OCI-M2 (cell line): ENCODE data around the gene TLE6.
"Not testable (repeated sequence)": the region's sequence is repeated elsewhere in the genome, so short reads cannot be mapped to it uniquely, and the experiment has no call there.

ENCODE experiments used
- DNase-seq: peaks from one replicate; lab custom pipeline; 2025; ENCODE audit not compliant: unreplicated experiment; lab: John Stamatoyannopoulos, UW

Gene TLE6

GRCh38 chr19:2977001-2977745 lies at the start of gene TLE6:
Gene TLE6, plus strand, starts transcription at chr19:2977564. Its CDS starts 670 bp downstream, at chr19:2978234.
- peak; percentile 62 for DNase-seq

DNA sequence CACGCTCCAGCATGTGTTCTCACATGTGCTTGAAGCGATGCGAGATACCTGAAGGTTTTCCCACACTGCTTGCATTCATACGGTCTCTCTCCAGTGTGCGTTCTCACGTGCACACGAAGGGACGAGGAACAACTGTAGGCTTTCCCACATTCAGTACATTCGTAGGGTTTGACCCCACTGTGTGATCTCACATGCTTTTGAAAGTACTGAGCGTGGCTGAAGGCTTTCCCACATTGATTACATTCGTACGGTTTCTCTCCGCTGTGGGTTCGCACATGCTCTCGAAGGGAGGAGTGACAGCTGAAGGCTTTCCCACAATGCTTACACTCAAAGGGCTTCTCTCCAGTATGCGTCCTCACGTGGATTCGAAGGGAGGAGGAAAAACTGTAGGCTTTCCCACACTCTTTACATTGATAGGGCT lies 43.9 kb upstream of the TLE6 start:
- no peak for DNase-seq

GRCh38 chr19:2935863-2936262 lies 41.5 kb upstream of the TLE6 start:
- DNase-seq = not testable (repeated sequence)

DNA sequence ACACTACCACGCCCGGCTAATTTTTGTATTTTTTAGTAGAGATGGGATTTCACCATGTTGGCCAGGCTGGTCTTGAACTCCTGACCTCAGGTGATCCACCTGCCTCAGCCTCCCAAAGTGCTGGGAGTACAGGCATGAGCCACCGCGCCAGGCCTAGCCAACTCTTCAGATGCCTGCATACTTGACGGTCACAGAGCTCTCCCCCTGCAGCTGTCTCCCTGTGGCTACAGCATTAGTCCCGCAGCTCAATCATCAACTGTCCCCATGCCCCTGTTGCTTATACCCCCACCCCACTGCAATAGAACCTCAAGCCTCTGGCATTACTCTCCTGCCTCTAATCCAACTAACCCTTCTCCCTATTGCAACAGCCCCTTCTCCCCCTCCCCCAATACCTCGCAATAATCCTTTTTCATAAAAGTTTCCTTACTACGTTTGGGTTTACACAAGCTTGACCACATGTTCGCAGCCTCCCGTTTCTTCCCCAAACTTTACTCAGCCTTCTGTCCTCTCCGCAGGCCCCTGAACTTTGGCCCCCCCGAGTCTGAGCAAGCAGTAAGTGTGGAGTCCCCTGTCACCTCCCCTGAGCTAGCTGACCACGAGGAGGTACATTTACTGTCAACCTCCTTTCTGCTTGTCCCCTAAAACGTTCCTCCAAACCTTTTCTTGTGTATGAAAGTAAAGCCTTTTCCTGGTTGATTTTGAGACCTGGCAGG lies 34.3 kb upstream of the TLE6 start:
- DNase-seq = no peak

DNA sequence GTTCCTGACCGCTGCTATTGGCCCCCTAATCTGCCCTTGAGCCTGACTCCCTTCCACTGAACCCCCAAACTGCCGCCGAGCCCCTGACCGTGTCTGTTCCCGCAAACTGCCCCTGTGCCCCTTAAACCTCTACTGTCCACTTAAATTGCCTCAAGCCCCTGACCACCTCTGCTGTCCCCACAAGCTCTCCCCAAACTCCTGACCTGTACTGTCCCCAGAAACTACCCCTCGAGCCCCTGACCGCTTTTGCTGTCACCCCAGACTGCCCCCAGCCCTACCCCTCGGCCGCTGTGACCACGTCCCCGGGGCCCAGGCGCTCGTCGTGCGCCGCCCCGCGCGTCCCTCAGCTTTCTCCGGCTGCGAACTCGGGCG lies 33.0 kb upstream of the TLE6 start:
- no peak for DNase-seq

DNA sequence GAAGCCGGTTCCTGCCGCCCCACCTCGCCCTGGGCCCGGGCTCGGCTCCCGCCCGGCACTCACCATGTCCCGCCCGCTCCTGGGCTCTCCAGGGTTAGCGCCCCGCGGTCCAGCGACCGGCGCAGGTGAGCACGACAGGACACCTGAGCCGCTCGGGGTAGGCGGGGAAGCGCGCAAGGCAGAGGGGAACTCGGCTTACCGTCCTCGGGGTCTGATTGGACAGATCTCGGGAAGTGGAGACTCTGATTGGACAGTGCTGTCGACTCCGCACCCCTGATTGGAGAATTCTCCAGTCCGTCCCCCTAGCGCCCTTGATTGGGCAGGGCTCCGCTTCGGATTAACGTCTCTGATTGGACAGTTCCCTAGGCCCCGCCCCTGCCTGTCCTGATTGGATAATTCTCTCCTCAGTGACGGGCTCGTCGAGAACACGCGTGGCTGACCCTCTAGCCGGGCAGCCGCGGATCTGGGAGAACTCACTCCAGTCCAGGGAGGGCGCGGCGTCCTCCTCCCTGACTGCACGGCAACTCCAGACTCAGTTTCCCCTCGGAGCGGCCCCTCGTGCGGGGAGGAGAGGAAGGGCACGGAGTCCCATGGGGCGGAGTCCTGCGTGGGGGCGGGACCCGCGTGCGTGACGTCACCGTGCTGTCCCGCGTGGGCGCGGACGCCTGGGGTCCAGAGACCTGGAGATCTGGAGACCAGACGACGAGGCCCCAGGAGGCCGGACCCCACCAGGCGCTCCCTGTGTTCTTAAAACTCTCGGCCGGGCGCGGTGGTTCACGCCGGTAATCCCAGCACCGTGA lies 32.4 kb upstream of the TLE6 start, which contains the start of gene ZNF77:
ZNF77 (minus strand) TSS at position 197 of the 800 bp plus-strand sequence; CDS start at position 66, 131 bp downstream.
- peak; percentile 95 for DNase-seq

- DNase-seq = no peak
Measured at GRCh38 chr19:2945575-2946184, 31.7 kb upstream of the TLE6 start.

DNA sequence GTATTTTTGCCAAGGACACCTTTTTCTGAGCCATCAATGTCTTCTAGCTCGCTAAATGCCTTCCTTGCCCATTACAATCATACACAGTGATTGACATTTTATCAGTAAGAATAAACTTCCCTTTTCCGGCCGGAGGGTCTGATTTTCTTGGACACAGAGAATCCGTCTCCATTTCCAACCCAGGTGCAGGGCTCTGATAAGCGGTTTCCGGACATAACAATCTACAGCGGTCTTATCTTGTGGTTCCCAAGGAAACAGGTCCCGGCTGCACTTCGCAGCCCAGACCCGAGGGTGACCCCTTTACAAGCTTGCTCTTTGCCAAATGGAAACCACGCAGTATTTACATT lies 27.5 kb upstream of the TLE6 start:
- peak; percentile 69 for DNase-seq

DNA sequence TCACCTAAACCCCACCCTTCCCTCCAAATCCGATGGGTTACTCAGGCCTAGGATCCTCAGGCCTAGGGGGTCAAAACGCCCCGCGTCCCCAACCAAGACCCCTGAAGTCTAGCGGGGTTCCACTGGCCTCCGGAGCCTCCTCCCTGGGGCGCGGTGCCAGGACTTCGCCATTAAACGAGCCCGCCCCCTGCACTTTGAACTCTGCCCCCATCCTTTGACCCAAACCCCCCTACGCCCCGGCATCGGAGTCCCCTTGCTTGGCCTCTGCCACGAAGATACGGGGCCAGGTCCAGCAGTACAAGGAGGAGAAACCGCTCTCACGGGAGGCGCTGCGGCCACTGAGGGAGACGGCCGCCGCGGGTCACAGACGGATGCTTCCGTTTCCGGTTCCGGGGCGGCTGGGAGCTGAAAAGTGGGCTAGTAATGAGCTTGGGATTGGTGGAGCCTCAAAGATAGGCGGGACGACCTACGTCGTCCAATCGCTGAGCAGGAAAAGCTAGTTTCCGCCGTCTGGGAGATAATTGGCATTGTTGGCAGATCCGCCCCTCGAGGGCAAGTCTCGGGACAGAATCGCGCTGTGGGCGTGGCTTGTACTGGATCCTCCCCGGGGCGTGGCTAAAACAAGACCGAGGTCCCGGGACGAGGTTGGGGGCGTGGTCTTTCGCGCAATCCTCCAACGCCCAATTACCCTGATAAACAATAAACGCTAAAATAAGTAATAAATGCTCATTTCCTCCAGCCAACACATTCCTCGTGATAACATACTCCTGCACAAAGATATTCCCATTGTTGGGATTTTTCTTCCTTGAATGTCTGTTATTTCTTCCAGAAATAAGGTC lies 26.9 kb upstream of the TLE6 start:
- DNase-seq = peak; percentile 88

- no peak for DNase-seq
Measured at GRCh38 chr19:2952953-2953481, 24.3 kb upstream of the TLE6 start.

DNA sequence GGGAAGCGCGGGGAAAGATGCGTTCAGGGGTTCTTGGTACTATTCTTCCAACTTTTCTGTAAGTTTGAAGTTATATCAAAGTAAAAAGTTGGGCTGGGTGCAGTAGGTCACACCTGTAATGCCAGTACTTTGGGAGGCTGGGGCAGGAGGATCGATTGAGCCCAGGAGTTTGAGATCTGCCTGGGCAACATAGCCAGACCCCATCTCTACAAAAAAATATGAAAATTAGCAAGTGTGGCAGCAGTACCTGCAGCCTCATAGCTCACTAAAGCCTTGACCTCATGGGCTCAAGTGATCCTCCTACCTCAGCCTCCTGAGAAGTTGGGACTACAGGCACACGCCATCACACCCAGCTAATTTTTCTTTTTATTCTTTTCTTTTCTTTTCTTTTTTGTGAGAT lies 20.2 kb upstream of the TLE6 start:
- DNase-seq = no peak

- DNase-seq = no peak
Measured at GRCh38 chr19:2960120-2960519, 17.2 kb upstream of the TLE6 start.

GRCh38 chr19:2962018-2962670 lies 15.2 kb upstream of the TLE6 start:
- DNase-seq = peak; percentile 24

- no peak for DNase-seq
Measured at GRCh38 chr19:2963122-2963521, 14.2 kb upstream of the TLE6 start.

DNA sequence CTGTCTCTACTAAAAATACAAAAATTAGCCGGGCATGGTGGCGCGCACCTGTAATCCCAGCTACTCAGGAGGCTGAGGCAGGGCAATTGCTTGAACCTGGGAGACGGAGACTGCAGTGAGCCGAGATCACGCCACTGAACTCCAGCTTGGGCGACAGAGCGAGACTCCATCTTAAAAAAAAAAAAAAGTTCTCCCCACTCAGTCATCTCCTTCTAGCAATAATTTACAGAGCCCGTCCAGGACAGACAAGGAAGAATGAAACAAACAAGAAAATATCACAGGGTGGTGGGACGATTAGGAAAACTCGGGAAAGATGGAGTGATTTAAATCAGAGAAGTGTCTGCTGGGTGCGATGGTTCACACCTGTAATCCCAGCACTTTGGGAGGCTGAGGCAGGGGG lies 13.7 kb upstream of the TLE6 start:
- DNase-seq = not testable (repeated sequence)

- no peak for DNase-seq
Measured at GRCh38 chr19:2964874-2965273, 12.5 kb upstream of the TLE6 start.

- DNase-seq = no peak
Measured at GRCh38 chr19:2967972-2968371, 9.4 kb upstream of the TLE6 start.

DNA sequence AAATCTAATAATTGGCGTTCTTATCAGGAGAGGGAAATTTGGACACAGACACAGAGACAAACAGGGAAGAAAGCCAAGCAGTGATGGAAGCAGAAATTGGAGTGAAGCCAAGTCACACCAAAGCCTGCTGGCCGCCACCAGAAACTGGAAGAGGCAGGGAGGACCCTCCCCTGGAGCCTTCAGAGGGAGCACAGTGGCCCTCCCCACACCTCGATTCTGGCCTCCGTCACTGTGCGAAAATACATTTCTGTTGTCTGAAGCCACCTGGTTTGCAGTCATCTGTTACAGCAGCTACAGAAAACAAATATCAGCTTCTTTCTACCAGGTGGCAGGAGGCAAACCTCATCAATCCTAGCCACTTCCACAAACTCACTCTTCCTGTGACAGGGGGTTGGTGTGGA lies 8.3 kb upstream of the TLE6 start:
- no peak for DNase-seq

DNA sequence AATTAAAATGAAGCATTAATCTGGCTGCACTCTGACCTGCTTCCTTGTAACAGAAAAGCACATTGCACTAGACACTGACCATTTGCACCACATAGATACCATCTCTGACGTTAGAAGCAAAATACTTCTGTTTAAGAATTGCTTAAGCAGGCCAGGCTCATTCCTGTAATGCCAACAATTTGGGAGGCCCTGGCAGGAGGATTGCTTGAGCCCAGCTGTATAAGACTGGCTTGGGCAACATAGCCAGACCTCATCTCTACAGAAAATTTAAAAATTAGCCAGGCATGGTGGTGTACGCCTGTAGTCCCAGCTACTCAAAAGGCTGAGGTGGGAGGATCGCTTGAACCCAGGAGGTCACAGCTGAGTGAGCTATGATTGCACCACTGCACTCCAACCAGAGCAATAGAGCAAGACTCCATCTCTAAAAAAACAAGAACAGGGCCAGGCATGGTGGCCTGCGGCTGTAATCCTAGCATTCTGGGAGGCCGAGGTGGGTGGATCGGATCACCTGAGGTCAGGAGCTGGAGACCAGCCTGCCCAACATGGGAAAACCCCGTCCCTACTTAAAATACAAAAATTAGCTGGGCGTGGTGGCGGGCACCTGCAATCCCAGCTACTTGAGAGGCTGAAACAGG lies 7.0 kb upstream of the TLE6 start:
- no peak for DNase-seq
